SU-DHL-6 (cell line): ENCODE measurements around the gene NSMF.

Experiments
- EZH2phosphoT487 ChIP-seq: fragments of 200-600 bp; sonication (generic), shearing (Covaris generic); conservative IDR thresholded peaks from 2 replicates; pipeline ENCODE4 v1.6.1; 2018; ENCODE audit warnings: mild to moderate bottlenecking, antibody characterized with exemption, low read length, moderate library complexity, mixed read lengths
- TF ChIP-seq, protein P1 (sequence below): fragments of 200-600 bp; sonication (generic); IDR thresholded peaks from one replicate; pipeline ENCODE4 v1.5.1; 2017; ENCODE audit warnings: antibody characterized with exemption, mild to moderate bottlenecking, low read length, moderate library complexity; ENCODE audit not compliant: insufficient read depth, poor library complexity, severe bottlenecking

GRCh38 chr9:137498720-137499150 is 39.6 kb upstream of the NSMF start:
- TF ChIP-seq EZH2phosphoT487: no peak
- TF ChIP-seq, protein P1, sequence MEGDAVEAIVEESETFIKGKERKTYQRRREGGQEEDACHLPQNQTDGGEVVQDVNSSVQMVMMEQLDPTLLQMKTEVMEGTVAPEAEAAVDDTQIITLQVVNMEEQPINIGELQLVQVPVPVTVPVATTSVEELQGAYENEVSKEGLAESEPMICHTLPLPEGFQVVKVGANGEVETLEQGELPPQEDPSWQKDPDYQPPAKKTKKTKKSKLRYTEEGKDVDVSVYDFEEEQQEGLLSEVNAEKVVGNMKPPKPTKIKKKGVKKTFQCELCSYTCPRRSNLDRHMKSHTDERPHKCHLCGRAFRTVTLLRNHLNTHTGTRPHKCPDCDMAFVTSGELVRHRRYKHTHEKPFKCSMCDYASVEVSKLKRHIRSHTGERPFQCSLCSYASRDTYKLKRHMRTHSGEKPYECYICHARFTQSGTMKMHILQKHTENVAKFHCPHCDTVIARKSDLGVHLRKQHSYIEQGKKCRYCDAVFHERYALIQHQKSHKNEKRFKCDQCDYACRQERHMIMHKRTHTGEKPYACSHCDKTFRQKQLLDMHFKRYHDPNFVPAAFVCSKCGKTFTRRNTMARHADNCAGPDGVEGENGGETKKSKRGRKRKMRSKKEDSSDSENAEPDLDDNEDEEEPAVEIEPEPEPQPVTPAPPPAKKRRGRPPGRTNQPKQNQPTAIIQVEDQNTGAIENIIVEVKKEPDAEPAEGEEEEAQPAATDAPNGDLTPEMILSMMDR: no peak
